GM18873 (cell line): ENCODE measurements around the gene LRRK1.

Source experiments
- ATAC-seq: cut with Tn5 transposase; IDR thresholded peaks from one replicate; pipeline ENCODE4 v1.9.1; 2021; ENCODE audit warnings: mild to moderate bottlenecking, moderate library complexity, moderate number of reproducible peaks; ENCODE audit not compliant: unreplicated experiment, low FRiP score

LRRK1 gene

DNA sequence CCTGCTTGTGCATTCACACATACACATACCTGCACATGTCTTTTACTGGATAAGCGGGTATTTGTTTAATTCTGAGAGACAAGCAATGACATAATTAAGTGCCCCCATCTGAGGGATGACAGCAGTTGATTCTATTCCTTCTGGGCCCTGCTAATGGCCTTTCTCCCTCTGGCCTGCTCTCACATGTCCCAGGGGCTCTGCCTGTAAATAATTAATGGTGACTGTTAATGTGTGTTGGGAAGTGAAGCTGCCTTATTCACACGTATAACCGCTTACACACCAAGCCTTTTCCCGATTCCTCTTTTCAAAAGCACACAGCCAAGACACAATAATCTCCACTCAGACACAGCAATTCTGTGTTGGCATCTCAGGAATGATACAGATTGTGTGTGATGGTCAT lies 47.8 kb downstream of the LRRK1 start:
- ATAC-seq, result peak; percentile 55

DNA sequence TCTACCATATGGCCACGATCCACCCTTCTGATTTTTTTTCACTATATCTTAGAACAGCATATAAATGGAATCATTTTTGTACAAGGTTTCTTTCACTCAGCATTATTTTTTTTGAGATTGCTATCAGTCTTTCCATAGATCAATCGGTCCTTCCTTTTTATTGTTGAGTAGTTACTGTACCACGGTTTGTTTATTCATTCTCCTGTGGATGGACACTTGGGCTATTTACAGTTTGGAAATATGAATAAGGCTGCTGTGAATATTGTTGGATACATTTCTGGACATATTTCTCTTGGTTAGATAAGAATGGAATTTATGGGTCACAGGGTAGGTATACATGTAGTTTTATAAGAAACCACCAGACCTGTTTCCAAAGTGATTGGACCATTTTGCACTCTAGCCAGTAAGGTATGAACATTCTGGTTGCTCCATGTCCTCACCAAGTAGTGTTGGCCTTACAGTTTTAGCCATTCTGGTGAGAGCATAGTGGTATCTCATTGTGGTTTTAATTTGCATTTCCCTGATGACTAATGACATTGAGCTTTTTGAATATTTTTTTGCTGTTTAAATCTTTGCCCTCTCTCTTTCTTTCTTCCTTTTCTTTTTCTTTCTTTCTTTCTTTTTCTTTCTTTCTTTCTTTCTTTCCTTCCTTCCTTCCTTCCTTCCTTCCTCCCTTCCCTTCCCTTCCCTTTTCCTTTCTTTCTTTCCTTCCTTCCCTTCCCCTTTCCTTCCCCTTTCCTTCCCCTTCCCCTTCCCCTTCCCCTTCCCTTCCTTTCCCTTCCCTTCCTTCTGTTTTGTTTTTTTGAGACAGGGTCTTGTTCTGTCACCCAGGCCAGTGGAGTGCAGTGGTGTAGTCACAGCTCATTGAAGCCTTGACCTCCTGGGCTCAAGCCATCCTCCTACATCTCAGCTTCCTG lies 49.2 kb downstream of the LRRK1 start:
- ATAC-seq, result no peak

- no peak for ATAC-seq
Observed at GRCh38 chr15:100972975-100973350, 53.8 kb downstream of the LRRK1 start.

GRCh38 chr15:100973351-100974111 lies 54.4 kb downstream of the LRRK1 start:
- ATAC-seq, result no peak

GRCh38 chr15:100975043-100975442 lies 55.9 kb downstream of the LRRK1 start:
- no peak for ATAC-seq

- no peak for ATAC-seq
Observed at GRCh38 chr15:100980410-100981046, 61.4 kb downstream of the LRRK1 start.

DNA sequence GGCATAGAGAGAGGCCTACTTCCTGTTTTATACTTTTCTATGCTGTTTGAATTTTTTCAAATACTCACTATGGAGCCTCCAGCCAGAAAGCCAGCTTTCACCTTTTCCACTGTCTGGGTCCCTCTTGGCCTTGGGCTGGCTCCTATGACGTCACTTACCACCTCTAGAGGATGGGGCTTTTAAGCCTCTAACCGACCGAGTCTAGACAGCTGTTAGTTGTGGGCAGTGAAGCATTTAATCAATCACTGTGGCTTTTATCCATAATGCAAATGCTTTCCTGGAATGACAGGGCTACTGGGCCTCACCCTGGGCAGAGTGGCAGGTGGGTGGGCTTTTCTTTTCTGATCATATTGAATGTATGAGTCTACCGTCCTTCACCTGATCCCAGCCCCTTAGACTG lies 61.9 kb downstream of the LRRK1 start:
- no peak for ATAC-seq

GRCh38 chr15:100983221-100983620 lies 64.1 kb downstream of the LRRK1 start:
- ATAC-seq, result no peak

GRCh38 chr15:100985401-100985800 lies 66.2 kb downstream of the LRRK1 start:
- ATAC-seq, result no peak

DNA sequence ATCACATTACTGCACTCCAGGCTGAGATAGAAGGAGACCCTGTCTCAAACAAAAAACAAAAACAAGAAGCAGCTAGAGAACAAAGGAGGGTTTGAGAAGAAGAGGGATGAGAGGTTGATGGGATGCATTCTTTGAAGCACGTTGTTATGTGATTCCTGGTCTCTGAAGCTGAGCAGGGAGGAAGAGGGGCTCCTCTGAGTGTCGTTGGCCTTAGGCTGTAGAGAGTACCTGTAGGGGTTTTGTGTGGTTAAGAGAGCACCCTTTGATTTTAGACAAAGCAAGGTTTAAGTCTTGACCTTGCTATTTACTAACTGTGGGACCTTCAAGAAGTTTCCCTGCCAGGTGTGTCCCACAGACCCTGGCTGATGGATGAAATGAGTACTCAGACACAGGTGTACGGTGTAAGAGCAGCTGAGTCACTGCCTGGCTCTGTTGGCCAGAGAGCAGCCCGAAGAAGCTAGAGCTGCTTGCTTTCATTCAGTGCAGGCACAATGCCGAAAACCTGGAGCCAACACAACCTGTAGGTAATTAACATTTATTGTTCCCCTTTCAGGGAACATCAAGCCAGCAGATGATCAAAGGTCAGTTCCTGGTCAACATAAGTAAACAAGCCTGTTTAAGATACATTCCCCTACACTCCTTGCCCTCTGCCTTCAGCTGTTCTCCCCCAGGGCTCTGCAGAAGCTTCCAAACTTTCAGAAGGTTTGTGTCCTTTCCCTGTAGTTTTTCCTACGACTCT lies 67.2 kb downstream of the LRRK1 start:
- no peak for ATAC-seq

- ATAC-seq, result no peak
Observed at GRCh38 chr15:100987143-100987542, 68.0 kb downstream of the LRRK1 start.

GRCh38 chr15:100988297-100988696 lies 69.1 kb downstream of the LRRK1 start:
- no peak for ATAC-seq

GRCh38 chr15:100988857-100989256 lies 69.7 kb downstream of the LRRK1 start:
- no peak for ATAC-seq

DNA sequence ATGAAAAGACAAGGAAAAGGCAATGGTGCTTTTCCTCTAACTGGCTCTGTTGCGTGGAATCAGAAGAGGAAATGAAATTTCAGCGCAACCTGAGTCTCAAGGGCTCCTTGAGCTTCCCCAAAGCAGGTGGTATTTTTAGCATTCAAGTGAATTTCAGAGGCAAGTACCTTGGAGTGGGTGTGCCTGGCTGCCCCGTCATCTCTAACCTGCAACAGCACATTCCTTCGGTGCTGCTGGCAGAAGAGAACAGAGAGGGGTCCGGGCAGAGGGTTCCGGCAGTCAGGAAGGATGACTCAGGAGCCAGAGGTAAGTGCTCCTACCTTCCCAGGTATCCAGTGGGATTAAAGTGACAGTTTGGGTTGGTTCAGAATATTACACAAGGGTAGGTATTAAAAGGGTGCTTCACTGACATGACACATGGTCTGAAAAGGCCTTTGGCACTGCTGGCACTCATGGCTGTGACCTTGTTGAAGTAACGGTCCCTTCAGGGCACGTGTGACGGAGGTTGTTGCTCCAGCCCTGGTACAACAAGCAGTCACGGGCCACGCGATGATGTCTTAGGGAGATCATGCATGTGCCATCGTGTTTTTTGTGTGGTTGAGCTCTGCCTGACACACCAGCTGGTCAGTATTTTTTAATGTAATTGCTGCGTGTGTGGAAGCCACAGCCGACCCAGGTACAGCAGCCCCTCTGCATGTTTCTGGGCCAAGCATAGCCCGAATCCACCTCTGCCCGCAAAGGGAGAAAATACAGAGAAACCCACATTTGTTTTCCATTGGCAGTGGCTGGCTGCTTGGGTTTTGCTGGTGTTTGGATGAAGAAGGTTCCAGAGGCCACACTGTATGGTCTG lies 75.7 kb downstream of the LRRK1 start:
- ATAC-seq, result no peak

GRCh38 chr15:100995471-100996430 lies 76.6 kb downstream of the LRRK1 start:
- ATAC-seq, result no peak

- ATAC-seq, result no peak
Observed at GRCh38 chr15:100997442-100997841, 78.3 kb downstream of the LRRK1 start.

GRCh38 chr15:100998630-100999029 lies 79.5 kb downstream of the LRRK1 start:
- no peak for ATAC-seq

DNA sequence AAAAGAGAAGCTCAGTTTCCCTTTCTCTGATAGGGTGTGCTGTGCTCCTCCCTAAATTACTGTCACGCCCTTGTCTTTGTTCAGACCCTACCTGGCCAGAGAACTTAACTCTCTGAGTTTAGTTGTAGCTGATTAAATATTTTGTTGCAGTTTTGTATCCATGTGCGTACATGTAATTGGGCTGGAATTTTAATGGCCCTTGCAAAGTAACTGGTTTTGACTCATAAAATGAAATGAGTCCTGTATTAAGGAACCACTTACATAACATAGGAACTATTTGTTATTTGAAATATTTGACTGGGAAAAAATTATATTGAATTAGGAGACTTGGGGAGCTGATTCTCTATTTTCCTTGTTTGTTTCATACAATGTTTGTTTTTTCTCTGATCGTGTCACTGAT lies 80.2 kb downstream of the LRRK1 start:
- no peak for ATAC-seq
